ENCODE results near the gene KANSL1.

The KANSL1 gene

DNA sequence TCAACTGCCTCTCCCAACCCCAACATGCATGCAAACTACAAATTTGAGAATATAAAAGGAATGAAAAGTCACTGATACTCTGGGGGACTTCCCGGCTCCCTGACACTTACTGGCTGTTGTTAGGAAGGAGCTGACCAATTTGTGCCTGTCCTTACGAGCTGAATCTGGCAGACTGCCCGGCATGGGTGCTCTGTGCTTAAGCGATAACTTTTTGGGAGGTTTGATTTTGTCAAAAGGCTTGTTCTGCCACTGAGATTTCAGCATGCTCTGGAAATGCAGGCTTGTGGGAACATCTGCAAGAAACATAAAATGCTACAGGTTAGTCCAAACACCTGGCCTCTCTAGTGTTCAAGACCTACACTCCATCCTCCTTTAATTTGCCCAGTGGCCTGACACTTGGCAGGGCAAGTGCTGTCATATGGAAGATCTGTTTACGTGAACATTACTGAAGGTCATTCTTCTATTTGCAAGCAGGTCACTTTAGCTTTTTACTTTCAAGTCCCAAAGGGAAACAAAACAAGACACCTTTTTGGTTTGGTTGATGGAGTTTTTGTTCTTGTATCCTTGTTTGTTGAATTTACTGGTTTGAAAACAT is 153.5 kb downstream of the KANSL1 start:
- no peak for DNase-seq (ENCODE audit: low read depth)

DNA sequence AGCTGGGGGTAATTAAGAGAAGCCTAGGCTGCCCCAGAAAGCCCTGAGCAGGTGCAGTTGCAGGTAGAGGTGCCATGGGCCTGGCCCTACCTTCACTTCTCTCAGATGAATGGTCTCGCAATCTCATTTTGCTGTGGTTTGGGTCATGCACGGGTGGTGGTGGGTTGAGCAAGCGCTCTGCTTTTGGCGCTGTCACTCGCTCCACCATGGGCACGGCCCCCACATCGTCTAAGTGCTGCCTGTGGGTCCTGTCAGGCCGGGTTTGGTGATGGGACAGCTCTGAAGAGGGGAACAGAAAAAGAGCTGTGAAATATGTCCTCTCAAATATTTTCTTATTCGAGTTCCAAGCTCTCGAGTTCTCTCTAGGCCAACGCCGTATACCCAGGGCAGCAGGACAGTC is 154.3 kb downstream of the KANSL1 start:
- DNase-seq (ENCODE audit: low read depth): no peak

DNA sequence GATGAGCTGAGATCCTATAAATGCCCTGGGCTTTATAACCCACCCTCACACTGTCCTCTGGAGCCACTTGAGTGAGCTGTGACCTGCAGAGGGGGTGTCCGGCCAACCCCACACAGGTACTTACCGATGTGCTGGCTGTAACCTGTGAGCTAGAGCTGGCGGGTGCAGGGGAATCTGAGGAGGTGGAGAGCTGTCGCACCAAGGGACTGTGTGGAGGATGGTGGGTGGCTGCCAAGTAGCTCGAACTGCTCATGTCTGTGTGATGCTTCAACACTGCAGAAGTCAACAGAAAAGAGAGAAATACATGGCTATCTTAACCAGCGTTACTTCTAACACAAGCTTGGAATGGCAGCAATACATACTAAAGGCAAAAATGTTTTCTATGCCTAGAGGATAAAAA is 154.8 kb downstream of the KANSL1 start:
- DNase-seq (ENCODE audit: low read depth): no peak

DNA sequence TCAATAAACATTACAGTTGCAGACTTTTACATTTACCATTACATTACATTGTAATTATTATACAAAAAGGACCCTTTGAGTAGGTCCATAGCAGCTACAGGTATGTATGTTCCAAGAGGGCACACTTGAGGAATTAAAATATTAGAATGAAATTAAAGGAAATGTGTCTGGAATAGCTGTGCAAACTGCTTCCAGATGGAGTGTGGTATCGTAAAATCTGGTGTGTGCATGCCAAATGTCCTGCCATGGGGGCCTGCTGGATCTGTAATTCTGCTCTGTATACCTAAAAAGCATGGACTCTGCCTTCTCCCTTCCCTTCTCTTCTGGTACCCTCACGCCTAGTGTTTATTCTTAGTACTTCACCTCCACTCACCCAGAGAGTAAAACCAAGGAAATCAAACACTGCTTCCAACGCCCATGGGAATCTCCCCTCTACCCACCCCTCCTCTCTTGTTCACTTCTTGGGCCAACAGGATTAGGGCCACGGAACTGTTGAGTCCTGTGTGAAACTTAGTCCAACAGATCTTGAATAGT is 155.4 kb downstream of the KANSL1 start:
- no peak for DNase-seq (ENCODE audit: low read depth)

DNA sequence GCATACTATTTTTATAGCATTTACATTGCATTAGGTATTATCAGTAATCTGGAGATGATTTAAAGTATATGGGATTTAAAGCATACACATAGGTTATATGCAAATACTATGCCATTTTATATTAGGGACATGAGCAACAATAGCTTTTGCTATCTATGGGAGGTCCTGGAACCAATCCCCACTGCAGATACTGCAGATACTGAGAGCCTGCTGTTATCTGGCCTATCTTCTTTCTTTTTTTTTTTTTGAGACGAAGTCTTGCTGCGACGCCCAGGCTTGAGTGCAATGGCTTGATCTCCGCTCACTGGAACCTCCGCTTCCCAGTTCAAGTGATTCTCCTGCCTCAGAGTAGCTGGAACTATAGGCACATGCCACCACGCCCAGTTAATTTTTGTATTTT is 156.7 kb downstream of the KANSL1 start:
- DNase-seq (ENCODE audit: low read depth): no peak

DNA sequence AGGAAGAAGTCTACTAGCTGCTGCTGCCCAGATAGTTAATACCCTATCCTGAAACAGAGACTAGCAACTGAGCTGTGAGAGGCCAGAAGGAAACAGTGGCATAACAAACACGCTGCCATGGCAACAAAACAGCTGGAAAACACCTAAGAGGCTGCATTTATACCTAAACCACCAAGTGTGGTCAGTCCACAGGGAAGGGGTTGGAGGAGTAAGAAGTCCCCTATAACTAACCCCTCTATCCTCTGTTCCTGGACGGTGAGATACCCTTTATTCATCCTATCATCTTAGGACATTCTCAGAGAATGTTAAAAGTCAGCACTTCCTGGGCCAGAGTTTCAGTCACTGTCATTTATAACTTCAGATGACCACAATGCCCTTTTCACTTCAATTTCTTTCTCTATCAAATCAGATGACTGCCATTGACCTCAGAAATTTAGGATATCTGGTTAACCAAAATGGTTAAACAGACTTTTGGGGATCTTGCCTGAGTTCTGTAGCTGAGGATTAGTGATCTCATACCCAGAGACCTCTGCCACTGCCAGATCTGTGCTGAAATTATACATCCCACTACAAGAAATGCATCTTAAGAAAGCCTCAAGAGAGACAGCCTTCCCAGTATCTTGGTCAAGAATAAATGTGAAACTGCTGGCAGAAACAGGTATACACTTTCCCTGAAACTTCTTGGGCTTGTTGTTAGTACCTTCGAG is 158.0 kb downstream of the KANSL1 start:
- DNase-seq (ENCODE audit: low read depth): no peak

DNA sequence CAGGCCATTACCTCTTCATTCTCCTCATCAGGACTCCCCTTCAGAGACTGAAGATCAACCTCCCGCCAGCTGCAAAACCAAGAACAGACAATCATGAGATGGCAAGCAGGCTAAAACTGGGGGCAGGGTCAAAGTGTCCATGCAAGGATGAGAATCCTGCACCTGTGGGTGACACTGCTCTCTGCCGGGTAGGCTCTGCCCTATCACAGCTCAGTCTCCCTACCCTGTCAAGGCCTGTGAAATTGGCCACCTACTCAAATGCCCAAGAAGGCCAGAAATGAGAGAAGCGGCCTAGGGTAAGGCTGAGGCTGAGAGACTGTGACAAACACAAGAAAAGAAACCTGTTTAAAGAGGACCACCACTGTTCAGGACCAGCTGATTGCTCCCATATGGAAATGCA is 159.8 kb downstream of the KANSL1 start:
- DNase-seq (ENCODE audit: low read depth): no peak

DNA sequence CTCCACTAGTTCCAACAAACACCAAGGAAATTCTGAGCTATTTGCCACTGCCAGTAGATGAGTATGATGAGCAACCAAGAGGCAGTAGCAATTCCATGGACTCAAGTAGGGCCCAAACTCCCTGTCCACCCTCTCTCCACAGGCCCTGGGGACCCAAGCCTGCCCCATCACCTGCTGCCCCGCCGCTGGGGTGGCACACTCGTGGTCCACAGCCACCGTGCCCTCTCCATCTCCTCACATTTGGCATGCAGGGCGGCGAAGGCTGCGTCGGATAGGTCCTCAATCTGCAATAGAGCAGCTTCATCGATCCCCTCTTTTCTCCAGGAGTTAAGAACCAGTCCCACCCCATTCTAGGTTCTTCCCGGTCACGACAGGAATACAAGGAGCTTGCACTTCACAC is 160.3 kb downstream of the KANSL1 start:
- no peak for DNase-seq (ENCODE audit: low read depth)

DNA sequence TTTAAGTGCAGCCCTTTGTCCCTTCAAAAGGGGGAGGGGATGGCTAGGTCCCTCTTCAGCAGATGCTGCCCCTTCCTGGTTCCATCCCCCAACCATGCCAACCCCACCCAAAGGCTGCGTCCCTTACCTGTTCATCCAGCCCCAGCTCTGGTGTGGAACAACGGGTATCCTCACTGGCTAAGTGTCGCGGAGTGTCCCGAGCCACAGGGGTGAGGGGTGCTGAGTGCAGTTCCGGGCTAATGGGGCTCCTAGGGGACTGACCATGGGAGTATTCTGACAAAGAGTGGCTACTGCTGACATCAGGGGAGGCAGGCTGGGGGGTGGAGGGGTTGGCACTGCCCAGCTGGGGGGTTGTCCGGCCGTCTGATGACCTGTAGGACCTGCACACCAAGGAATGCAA is 161.3 kb downstream of the KANSL1 start:
- DNase-seq (ENCODE audit: low read depth): no peak

DNA sequence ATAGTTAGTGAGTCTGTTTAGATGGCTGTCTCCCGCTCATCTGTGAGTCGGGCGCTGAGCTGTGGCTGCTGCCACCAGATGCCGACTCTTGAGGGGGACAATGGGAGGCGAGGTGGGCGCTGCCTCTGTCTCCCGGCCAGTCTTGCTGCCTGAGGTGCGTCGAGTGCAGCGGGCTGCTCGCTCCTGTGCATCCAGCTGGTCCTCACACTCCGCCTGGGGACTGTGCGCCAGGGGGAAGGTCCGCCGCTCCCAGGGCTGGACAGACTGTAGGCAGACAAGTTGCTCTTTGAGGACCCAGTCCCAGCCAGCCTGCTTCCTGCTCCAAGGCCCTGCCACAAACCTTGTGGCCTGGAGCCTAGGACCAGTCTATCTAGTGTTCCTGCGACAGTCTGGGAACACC is 161.8 kb downstream of the KANSL1 start:
- no peak for DNase-seq (ENCODE audit: low read depth)

DNA sequence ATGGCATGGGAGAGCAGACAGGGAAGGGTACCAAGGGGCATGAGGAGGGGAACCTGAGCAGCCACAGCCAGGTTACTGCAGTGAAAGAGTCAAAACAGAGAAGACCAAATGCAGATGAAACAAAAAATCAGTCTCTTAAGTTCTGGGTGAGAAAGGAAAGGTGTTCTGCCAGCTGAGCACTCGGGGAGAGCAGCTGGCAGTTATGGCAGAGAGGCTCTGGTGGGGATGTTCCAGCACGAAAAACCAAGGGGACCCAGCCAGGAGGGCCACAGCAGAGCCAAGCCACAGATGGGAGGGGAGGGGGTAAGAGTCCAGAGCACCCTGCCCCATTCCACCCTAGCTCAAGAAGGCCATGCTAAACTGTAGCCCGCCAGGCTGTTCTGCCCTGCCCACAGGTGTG is 162.5 kb downstream of the KANSL1 start:
- DNase-seq (ENCODE audit: low read depth): no peak

DNA sequence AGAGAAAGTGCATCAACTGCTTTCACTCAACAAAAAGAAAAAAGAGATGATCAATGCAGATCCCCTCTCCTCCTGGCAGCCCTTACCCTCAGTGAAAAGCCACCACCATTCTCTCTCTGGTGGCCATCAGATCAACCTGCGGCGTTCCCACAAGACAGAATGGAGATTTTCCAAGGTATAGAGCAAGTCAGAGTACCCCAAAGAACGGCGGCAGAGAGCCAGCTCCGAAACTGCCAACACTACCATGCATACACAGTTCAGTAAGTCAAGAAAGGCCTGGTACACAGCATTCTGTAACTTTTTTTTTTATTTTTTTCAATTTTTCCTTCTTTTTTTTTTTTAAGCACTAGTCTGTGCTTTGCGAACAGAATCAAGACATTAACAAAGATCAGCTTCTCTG is 163.6 kb downstream of the KANSL1 start:
- no peak for DNase-seq (ENCODE audit: low read depth)

DNA sequence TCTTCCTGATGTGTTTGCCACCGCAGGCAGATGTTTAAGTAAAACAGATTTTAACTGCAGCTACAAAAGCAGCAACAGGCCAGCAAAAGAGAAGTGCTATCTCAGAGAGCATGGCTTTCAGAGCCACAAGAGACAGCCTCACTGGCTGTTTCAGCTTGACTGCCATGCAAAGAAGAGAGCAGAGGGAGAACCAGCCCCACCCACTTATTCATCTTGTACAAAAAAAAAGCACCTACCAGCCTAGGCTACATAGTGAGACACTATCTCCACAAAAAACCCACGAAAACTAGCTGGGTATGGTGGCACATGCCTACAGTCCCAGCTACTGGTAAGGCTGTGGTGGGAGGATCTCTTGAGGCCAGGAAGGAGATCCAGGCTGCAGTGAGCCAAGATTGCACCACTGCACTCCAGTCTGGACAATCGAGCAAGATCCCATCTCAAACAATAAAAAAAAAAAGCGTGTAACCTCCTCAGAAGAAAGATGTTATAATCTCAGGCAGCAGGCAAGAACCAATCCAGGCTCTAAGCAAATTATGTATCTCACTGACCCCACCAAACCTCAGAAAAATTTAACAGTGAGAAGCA is 164.2 kb downstream of the KANSL1 start:
- no peak for DNase-seq (ENCODE audit: low read depth)

DNA sequence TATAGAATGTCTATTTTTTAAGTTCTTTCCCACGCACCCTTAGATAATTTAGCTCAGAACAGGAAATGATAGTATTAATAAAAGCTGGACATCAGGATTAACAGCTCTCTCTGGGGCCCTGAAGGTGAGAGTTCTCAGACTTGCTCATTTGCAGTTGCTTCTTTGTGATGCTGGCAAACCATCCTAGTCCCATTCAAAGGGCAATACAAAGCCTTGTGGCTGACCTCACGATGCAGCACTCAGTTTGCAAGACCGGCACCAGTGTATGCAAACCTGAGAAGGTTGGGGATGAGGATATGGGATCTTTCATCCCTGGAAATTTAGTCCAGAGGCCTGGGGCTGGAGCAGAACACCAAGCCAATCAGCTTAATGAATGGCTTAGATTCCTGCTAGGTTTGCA is 164.9 kb downstream of the KANSL1 start:
- DNase-seq (ENCODE audit: low read depth): no peak

DNA sequence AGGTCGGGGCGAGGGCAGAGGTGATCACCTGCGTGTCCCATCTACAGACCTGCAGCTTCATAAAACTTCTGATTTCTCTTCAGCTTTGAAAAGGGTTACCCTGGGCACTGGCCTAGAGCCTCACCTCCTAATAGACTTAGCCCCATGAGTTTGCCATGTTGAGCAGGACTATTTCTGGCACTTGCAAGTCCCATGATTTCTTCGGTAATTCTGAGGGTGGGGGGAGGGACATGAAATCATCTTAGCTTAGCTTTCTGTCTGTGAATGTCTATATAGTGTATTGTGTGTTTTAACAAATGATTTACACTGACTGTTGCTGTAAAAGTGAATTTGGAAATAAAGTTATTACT is 165.3 kb downstream of the KANSL1 start:
- no peak for DNase-seq (ENCODE audit: low read depth)

DNA sequence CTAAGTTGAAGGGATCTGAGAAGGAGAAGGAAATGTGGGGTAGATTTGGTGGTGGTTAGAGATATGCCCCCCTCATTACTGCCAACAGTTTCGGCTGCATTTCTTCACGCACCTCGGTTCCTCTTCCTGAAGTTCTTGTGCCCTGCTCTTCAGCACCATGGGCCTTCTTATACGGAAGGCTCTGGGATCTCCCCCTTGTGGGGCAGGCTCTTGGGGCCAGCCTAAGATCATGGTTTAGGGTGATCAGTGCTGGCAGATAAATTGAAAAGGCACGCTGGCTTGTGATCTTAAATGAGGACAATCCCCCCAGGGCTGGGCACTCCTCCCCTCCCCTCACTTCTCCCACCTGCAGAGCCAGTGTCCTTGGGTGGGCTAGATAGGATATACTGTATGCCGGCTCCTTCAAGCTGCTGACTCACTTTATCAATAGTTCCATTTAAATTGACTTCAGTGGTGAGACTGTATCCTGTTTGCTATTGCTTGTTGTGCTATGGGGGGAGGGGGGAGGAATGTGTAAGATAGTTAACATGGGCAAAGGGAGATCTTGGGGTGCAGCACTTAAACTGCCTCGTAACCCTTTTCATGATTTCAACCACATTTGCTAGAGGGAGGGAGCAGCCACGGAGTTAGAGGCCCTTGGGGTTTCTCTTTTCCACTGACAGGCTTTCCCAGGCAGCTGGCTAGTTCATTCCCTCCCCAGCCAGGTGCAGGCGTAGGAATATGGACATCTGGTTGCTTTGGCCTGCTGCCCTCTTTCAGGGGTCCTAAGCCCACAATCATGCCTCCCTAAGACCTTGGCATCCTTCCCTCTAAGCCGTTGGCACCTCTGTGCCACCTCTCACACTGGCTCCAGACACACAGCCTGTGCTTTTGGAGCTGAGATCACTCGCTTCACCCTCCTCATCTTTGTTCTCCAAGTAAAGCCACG is 165.9 kb downstream of the KANSL1 start:
- DNase-seq (ENCODE audit: low read depth): no peak

DNA sequence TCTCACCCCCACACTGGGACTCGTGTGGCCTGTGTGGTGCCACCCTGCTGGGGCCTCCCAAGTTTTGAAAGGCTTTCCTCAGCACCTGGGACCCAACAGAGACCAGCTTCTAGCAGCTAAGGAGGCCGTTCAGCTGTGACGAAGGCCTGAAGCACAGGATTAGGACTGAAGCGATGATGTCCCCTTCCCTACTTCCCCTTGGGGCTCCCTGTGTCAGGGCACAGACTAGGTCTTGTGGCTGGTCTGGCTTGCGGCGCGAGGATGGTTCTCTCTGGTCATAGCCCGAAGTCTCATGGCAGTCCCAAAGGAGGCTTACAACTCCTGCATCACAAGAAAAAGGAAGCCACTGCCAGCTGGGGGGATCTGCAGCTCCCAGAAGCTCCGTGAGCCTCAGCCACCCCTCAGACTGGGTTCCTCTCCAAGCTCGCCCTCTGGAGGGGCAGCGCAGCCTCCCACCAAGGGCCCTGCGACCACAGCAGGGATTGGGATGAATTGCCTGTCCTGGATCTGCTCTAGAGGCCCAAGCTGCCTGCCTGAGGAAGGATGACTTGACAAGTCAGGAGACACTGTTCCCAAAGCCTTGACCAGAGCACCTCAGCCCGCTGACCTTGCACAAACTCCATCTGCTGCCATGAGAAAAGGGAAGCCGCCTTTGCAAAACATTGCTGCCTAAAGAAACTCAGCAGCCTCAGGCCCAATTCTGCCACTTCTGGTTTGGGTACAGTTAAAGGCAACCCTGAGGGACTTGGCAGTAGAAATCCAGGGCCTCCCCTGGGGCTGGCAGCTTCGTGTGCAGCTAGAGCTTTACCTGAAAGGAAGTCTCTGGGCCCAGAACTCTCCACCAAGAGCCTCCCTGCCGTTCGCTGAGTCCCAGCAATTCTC is 166.8 kb downstream of the KANSL1 start:
- no peak for DNase-seq (ENCODE audit: low read depth)

DNA sequence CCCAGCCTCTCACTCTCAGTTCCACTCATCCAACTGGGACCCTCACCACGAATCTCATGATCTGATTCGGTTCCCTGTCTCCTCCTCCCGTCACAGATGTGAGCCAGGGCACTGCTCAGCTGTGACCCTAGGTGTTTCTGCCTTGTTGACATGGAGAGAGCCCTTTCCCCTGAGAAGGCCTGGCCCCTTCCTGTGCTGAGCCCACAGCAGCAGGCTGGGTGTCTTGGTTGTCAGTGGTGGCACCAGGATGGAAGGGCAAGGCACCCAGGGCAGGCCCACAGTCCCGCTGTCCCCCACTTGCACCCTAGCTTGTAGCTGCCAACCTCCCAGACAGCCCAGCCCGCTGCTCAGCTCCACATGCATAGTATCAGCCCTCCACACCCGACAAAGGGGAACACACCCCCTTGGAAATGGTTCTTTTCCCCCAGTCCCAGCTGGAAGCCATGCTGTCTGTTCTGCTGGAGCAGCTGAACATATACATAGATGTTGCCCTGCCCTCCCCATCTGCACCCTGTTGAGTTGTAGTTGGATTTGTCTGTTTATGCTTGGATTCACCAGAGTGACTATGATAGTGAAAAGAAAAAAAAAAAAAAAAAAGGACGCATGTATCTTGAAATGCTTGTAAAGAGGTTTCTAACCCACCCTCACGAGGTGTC is 167.6 kb downstream of the KANSL1 start:
- DNase-seq (ENCODE audit: low read depth): no peak

DNA sequence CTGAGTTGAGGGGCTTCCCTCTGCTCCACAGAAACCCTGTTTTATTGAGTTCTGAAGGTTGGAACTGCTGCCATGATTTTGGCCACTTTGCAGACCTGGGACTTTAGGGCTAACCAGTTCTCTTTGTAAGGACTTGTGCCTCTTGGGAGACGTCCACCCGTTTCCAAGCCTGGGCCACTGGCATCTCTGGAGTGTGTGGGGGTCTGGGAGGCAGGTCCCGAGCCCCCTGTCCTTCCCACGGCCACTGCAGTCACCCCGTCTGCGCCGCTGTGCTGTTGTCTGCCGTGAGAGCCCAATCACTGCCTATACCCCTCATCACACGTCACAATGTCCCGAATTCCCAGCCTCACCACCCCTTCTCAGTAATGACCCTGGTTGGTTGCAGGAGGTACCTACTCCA is 168.2 kb downstream of the KANSL1 start:
- DNase-seq (ENCODE audit: low read depth): no peak

DNA sequence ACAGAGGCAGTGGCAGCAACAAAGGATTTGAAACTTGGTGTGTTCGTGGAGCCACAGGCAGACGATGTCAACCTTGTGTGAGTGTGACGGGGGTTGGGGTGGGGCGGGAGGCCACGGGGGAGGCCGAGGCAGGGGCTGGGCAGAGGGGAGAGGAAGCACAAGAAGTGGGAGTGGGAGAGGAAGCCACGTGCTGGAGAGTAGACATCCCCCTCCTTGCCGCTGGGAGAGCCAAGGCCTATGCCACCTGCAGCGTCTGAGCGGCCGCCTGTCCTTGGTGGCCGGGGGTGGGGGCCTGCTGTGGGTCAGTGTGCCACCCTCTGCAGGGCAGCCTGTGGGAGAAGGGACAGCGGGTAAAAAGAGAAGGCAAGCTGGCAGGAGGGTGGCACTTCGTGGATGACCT is 168.6 kb downstream of the KANSL1 start:
- DNase-seq (ENCODE audit: low read depth): no peak

DNA sequence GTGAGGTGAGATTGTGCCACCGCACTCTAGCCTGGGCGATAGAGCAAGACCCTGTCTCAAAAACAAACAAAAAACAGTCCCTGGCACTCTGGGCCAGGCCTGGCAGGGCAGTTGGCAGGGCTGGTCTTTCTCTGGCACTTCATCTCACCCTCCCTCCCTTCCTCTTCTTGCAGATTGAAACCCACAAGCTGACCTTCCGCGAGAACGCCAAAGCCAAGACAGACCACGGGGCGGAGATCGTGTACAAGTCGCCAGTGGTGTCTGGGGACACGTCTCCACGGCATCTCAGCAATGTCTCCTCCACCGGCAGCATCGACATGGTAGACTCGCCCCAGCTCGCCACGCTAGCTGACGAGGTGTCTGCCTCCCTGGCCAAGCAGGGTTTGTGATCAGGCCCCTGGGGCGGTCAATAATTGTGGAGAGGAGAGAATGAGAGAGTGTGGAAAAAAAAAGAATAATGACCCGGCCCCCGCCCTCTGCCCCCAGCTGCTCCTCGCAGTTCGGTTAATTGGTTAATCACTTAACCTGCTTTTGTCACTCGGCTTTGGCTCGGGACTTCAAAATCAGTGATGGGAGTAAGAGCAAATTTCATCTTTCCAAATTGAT is 169.3 kb downstream of the KANSL1 start:
- DNase-seq (ENCODE audit: low read depth): no peak
